HCEC 1CT (cell line): ENCODE results near the gene NUDT1.

Experiments used
- DNase-seq: peaks from one replicate; pipeline ENCODE4 v3.0.0-alpha.2; 2017

The NUDT1 gene

DNA sequence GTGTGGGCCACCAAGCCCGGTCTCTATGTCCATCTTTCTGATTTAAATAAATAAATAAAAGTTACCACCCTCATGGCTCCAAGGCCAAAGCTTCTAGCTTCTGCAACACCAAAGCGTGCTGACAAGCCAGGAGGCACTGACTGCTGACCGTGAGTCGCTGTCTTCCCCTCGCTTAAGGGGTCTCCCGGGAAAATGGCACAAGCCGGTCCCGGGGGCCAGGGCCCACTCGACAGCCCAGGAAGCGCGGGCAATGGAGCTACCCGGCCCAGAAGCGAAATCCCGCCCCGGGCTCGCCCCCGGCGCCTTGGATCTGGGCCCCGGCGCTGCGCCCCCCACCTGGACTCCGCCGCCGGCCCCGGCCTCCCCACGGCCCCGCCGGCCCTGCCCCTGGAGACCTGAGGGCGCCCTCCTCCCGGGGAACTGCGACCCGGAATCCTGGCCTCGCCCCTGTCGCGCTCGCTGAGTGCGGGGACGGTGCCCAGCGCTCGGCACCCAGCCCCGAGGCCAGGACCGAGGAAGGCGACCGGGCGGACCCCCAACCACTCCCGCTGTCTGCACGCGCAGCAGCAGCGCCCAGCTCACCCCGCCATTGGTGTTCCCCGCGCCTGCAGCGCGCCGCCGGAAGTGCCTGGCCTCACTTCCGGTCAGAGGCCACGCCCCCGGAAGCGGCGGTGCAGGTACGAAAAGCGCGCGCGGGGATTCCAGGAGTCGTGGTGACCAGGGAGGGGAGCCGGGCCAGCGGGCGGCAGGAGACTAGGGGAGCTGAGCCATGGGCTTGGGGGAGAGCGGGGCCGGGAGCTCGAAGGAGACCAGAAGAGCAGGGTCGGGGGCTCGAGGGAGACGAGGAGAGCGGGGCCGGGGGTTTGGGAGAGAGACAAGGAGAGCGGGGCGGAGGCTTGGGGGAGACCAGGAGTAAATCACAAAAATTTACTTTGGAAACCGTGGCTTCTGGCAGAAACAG, at the start of gene NUDT1, which contains the start of gene MRM2:
NUDT1 (plus strand) TSS at position 647 of the 961 bp plus-strand sequence. CDS start 2,349 bp downstream, outside the sequence.
MRM2 (minus strand) TSS at position 626 of the 961 bp plus-strand sequence; CDS start at position 590, 36 bp downstream.
- DNase-seq = peak; percentile 70

- DNase-seq = no peak
Observed at GRCh38 chr7:2192831-2193534, 49.0 kb upstream of the NUDT1 start.

- DNase-seq = no peak
Observed at GRCh38 chr7:2193575-2194305, 48.3 kb upstream of the NUDT1 start.

- DNase-seq = no peak
Observed at GRCh38 chr7:2195400-2196246, 46.4 kb upstream of the NUDT1 start.

- no peak for DNase-seq
Observed at GRCh38 chr7:2196381-2197378, 45.3 kb upstream of the NUDT1 start.

GRCh38 chr7:2197436-2198155, 44.4 kb upstream of the NUDT1 start:
- DNase-seq = no peak

DNA sequence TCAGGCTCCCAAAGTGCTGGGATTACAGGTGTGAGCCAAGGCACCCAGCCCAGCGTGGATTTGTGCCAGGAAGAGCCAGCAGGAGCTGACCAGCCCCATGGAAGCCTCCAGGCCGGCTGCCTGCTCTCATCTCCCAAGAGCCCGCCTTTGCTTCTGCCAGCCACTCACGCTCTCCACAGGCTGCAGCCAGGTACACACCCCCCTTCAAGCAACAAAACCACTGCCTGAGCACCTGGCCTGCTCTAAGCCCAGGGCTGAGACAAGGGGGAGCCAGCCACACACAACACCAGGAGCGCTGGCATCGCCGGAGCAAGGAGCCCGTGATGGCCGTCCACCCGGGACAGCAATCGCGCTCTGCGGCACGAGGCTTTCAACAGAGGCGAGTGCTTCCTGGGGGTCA, 43.8 kb upstream of the NUDT1 start:
- DNase-seq = no peak

GRCh38 chr7:2198760-2199159, 43.3 kb upstream of the NUDT1 start:
- no peak for DNase-seq

- no peak for DNase-seq
Observed at GRCh38 chr7:2199528-2199927, 42.5 kb upstream of the NUDT1 start.

DNA sequence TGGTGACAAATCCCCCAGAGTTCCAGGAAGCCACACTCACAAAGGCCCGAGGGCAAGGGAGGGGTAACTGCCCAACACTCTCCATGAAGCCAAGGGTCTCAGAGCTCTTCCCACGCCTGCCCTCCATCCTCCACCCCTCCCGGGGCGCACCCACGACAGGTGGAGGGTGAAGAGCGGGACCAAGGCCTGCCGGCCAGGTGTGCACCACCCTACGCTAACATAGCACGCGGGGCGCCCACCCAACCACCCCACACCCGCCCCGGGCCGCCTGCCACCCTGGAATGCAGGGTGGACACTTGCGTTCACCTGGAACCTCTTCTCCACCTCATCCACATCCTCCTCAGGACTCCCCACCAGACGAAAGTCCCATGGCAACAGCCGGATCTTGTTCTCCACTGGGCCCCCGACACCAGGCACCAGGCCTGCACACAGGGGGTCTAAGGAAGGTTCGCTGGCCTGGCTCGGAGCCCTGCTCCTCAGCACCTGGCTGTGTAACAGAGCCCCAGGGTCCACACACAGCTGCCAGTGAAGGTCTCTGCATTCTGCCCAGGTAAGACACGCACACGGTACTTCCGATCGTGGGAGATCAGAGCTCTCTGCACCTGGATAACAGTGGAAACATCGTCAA, 42.0 kb upstream of the NUDT1 start:
- no peak for DNase-seq

GRCh38 chr7:2200584-2200980, 41.4 kb upstream of the NUDT1 start:
- no peak for DNase-seq

DNA sequence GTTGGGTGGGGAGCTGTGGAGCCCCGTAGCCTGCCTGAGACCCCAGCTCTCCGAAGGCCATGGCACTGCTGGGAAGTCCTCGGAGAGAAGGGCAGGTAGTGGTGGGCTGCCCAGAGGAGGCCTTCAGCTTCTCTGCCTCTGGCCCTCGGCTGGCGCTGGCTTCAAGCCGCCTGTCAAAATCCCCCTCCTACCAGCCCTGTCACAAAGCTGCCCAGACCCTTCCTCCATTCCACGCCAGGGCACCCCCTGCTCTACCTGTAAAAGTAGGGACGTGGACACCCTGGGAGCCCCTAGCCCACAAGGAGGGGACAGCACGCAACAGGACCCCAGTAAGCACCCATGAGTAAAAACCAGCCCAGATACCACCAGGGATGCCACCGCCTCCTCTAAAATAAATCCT, 40.9 kb upstream of the NUDT1 start:
- no peak for DNase-seq

DNA sequence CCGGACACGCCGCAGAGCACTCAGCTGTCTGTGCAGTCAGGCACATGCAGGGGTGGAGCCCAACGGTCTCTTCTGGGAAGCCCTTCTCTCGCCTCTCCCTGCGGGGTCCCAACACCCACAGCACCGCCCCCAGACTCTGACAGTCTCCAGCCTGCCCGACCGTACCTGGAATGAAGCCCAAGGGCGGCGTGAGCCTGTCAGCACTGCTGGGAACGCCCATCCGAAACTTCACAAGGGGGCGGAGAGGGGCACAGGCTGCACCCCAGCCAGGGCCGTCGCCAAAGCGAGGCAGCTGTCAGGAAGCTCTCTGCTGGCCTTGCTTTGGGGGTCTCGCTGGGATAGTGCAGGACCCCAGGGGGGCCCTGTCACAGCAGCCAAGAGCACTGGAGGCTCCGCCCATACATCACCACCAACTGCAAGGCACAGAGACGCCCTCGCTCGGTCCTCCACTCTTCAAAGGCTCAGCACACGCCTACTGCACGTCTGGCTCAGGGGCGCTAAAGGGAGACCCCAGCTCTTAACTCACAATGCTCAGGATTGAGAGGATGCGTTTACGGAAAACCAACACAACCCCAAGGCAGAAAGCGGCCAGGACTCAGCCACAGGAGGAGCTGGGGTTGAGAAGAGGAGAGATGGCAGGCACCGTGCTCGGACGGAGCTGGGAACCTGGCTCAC, 40.2 kb upstream of the NUDT1 start:
- no peak for DNase-seq

DNA sequence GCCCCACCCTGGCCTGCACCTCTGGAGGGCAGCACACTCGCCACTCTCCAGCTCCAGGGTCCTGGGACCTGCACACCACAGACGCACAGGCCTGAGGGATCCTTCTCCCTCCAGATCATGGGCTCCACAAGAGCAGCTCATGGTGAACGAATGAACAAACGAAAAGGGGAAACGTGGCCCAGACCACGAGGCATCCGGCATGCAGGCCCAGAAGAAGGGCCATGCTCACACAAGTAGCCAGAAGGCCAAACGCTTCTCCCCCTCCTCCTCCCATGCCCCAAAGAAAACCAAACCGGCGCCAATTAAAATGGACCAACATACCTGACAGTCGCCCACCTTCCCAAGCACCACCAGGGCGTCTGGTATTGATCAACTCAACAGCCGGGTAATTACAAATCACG, 39.7 kb upstream of the NUDT1 start:
- DNase-seq = no peak

- DNase-seq = no peak
Observed at GRCh38 chr7:2202901-2203765, 38.9 kb upstream of the NUDT1 start.

DNA sequence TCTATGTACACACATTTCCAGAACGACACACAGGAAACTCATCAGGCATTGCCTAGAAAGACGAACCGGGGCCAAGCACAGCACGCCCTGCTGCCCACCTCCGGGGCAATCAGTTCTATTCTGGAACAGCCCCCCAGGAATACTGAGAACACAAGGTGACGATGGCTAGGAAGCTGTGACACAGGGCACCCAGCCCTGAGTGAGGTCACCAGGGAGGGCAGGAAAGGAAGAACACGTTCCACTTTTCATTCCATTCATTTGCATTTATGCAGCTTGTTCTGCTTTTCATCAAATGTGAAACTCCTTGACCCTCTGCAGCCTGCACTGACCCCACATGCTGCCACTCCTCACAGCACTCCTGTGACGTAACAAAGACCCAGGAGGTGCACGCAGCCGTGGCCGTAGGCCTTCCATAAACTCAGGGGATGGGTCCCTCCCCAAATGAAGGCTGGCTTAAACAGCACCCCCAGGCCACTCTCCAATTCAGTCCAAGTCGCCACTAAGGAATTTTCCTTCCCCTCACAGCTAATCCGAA, 38.2 kb upstream of the NUDT1 start:
- no peak for DNase-seq

- no peak for DNase-seq
Observed at GRCh38 chr7:2204446-2204845, 37.6 kb upstream of the NUDT1 start.
